Prostate gland (tissue), 2 donors: ENCODE measurements around the gene HDLBP. TPM values are rescaled to one million over a fixed set of nuclear protein-coding genes. Genes with fewer than 3 reads are reported as not detected.

Experiments used
- DNase-seq: peaks from one replicate; pipeline ENCODE4 v3.0.0-alpha.2; 2019; ENCODE audit warnings: low spot score
- H3K27ac ChIP-seq, 2 donors: fragments of 200-600 bp; sonication (generic); 2 replicates each; pipeline ENCODE4 v1.5.1; 2017 to 2019
- H3K27me3 ChIP-seq: fragments of 200-600 bp; sonication (generic); replicated peaks from 2 replicates; pipeline ENCODE4 v1.5.1; 2019; ENCODE audit not compliant: insufficient read depth
- H3K36me3 ChIP-seq, 2 donors: fragments of 200-600 bp; sonication (generic); 1 replicate in 1 of 2; 2 replicates in 1 of 2; pipeline versions ENCODE4 v1.5.1 to v1.8.1; 2017 to 2019
- H3K4me1 ChIP-seq: fragments of 200-600 bp; sonication (generic); replicated peaks from 2 replicates; pipeline ENCODE4 v1.5.1; 2019
- H3K4me3 ChIP-seq, 2 donors: fragments of 200-600 bp; sonication (generic); 2 replicates each; pipeline ENCODE4 v1.5.1; 2017 to 2019
- H3K9me3 ChIP-seq: fragments of 200-600 bp; sonication (generic); 2 replicates; pipeline ENCODE4 v1.5.1; 2017
- CTCF ChIP-seq, 4 experiments: fragments of 200-600 bp in 2 of 4; fragments of 450-650 bp in 2 of 4; sonication (generic) in 2 of 4; IDR thresholded peaks; 1 replicate in 3 of 4; 2 replicates in 1 of 4; pipeline ENCODE4 v1.5.1; 2016 to 2019; ENCODE audit warnings: antibody characterized with exemption in 4 of 4, mild to moderate bottlenecking in 2 of 4, moderate library complexity in 2 of 4
- POLR2A ChIP-seq: fragments of 450-650 bp; IDR thresholded peaks from one replicate; pipeline ENCODE4 v1.6.1; 2016; ENCODE audit warnings: antibody characterized with exemption, mild to moderate bottlenecking
- POLR2AphosphoS5 ChIP-seq: sonication (generic); formaldehyde crosslinking; IDR thresholded peaks from one replicate; pipeline ENCODE4 v1.6.1; 2017; ENCODE audit warnings: antibody characterized with exemption
- WGBS: methylation state at CpG from one replicate; pipeline ENCODE4 v1.1.5; 2018; 5-methylcytosine and 5-hydroxymethylcytosine counted together
- intact Hi-C: fragments of 100-400 bp; cut with DNase I; formaldehyde crosslinking; loops from one replicate; pipeline ENCODE4 v1.14.2; 2022
- total RNA-seq, 2 donors: library from RNA; depleted of rRNA; stranded (reverse); fragments of >200 nt; gene quantifications; one replicate each; pipeline ENCODE4 v1.1.0, GENCODE V29; 2016

Gene HDLBP
- total RNA-seq, 2 donors from 2014 or later, result 529 to 612 TPM

GRCh38 chr2:241238693-241239198 is 76.7 kb downstream of the HDLBP start:
- DNase-seq, result no peak
- Histone ChIP-seq H3K27ac (no peak overlapping the region), H3K36me3 (peaks cover 71 to 72% of the 10 kb centered on the region in 2 donors), H3K9me3 (no peaks in the 10 kb centered on the region), H3K4me1 (no peaks in the 10 kb centered on the region), H3K27me3 (no peaks in the 10 kb centered on the region), H3K4me3 (no peak overlapping the region)
- no peak for TF ChIP-seq POLR2A
- no peak for TF ChIP-seq CTCF (IDR thresholded peaks at IDR 0.05)
- no peak for TF ChIP-seq POLR2AphosphoS5
- 74% methylated on average over 5 of the region's 5 CpGs for WGBS
- intact Hi-C loops, result no loop called here

- no peaks in the 10 kb centered on the region for H3K9me3 ChIP-seq
- no peak for TF ChIP-seq CTCF (IDR thresholded peaks at IDR 0.05)
- no peak for TF ChIP-seq POLR2A
- TF ChIP-seq POLR2AphosphoS5, result no peak
- H3K27me3 ChIP-seq, result no peaks in the 10 kb centered on the region
- H3K4me1 ChIP-seq, result no peaks in the 10 kb centered on the region
- H3K4me3 ChIP-seq, result no peak overlapping the region
- 86% methylated on average over 12 of the region's 12 CpGs for WGBS
- H3K36me3 ChIP-seq, result peaks cover 64 to 73% of the 10 kb centered on the region in 2 donors
- H3K27ac ChIP-seq, result no peak overlapping the region
- intact Hi-C loops, result no loop called here
- DNase-seq, result no peak
Measured at GRCh38 chr2:241237949-241238371, 77.5 kb downstream of the HDLBP start.

- 87% methylated on average over 6 of the region's 6 CpGs for WGBS
- Histone ChIP-seq H3K36me3 (peaks cover 63 to 72% of the 10 kb centered on the region in 2 donors), H3K27me3 (no peaks in the 10 kb centered on the region), H3K4me3 (no peak overlapping the region), H3K27ac (no peak overlapping the region), H3K4me1 (no peaks in the 10 kb centered on the region), H3K9me3 (no peaks in the 10 kb centered on the region)
- no peak for DNase-seq
- TF ChIP-seq CTCF (IDR thresholded peaks at IDR 0.05) (no peak), POLR2AphosphoS5 (no peak), POLR2A (no peak)
- intact Hi-C loops, result no loop called here
Measured at GRCh38 chr2:241237047-241237446, 78.4 kb downstream of the HDLBP start.

GRCh38 chr2:241235859-241236593 is 79.4 kb downstream of the HDLBP start:
- Histone ChIP-seq H3K27ac (no peak overlapping the region), H3K36me3 (peaks cover 63 to 73% of the 10 kb centered on the region in 2 donors), H3K4me3 (no peak overlapping the region), H3K9me3 (no peaks in the 10 kb centered on the region), H3K27me3 (no peaks in the 10 kb centered on the region), H3K4me1 (no peaks in the 10 kb centered on the region)
- DNase-seq, result no peak
- WGBS, result 91% methylated on average over 30 of the region's 30 CpGs
- intact Hi-C loops, result no loop called here
- TF ChIP-seq CTCF (IDR thresholded peaks at IDR 0.05) (no peak), POLR2A (no peak), POLR2AphosphoS5 (no peak)
